ENCODE data around the gene COX7B2. TPM values are rescaled to one million over a fixed set of nuclear protein-coding genes. Genes with fewer than 3 reads are reported as not detected.

Gene COX7B2
- total and polyA plus RNA-seq, 4 experiments from 2014 or later: not detected

DNA sequence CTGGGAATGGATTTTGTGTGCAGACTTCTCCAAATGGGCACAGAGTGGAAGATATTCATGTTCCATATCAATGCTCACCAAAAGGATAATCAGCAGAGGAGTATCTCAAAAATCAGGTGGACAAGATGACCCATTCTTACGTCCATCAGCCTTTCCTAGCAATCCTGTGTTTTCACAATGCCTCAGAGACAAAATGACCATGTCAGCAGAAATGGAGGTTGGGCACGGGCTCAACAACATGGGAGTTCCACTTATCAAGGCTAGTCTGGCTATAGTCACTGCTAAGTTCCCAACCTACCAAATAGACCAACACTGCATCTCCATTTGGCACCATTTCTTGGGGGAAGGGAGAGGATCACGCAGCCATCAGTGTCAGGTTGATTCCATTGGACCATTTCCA lies 179.0 kb downstream of the COX7B2 start:
- Histone ChIP-seq H3K27me3 (ENCODE audit: insufficient read depth, low read length) (no peaks in the 10 kb centered on the region), H3K9me3 (ENCODE audit: control insufficient read depth in 1 of 2, low read length in 2 of 2) (no peaks in the 10 kb centered on the region), H3K4me1 (ENCODE audit: insufficient read depth, low read length) (no peaks in the 10 kb centered on the region), H3K36me3 (ENCODE audit: insufficient read depth, low read length) (no peaks in the 10 kb centered on the region), H3K4me3 (ENCODE audit: low read length in 2 of 2) (no peak overlapping the region), H3K27ac (ENCODE audit: low read depth, low read length) (no peak overlapping the region)
- POLR2A ChIA-PET (ENCODE audit: partially characterized antibody): no interaction called here
- Mint-ChIP-seq H3K4me3 (no peak overlapping the region), H3K9me3 (peaks cover 4 to 17% (median 10%) of the 10 kb centered on the region in 8 donors), H3K4me1 (no peaks in the 10 kb centered on the region), H3K27me3 (no peaks in the 10 kb centered on the region), H3K36me3 (no peaks in the 10 kb centered on the region), H3K27ac (no peak overlapping the region)
- peak in 1 of 5 donors; percentile 9 for DNase-seq
- CTCF ChIA-PET (ENCODE audit: partially characterized antibody): no interaction called here
- intact Hi-C loops (cut with micrococcal nuclease): no loop called here

DNA sequence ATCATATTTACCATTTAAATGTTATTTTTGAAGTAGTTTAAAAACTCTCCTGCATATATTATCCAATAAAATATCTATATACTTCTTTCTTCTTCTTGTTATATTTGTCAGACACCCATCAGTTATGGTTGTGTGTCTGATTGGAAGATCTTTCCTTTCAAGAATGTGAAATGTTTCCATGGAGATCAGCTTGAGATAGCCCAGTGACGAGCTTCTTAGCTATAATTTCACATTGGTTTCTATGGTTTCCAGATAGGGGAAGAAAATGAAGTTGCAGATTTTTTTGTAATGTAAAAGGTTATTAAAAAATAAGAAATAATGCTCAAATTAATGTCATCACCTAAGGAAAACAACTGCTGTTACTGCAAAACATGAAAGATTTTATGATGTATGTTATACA lies 189.0 kb downstream of the COX7B2 start:
- H3K4me3 ChIP-seq (ENCODE audit: low read length in 2 of 2): no peak overlapping the region
- no peak for DNase-seq
- intact Hi-C loops (cut with micrococcal nuclease): no loop called here
- no peaks in the 10 kb centered on the region for H3K36me3 ChIP-seq (ENCODE audit: insufficient read depth, low read length)
- H3K4me1 Mint-ChIP-seq: no peaks in the 10 kb centered on the region
- no peak overlapping the region for H3K27ac Mint-ChIP-seq
- no peaks in the 10 kb centered on the region for H3K36me3 Mint-ChIP-seq
- POLR2A ChIA-PET (ENCODE audit: partially characterized antibody): no interaction called here
- no peaks in the 10 kb centered on the region for H3K27me3 Mint-ChIP-seq
- peaks cover 3 to 12% (median 7%) of the 10 kb centered on the region in 8 donors for H3K9me3 Mint-ChIP-seq
- CTCF ChIA-PET (ENCODE audit: partially characterized antibody): no interaction called here
- H3K4me1 ChIP-seq (ENCODE audit: insufficient read depth, low read length): no peaks in the 10 kb centered on the region
- H3K4me3 Mint-ChIP-seq: no peak overlapping the region
- H3K9me3 ChIP-seq (ENCODE audit: control insufficient read depth in 1 of 2, low read length in 2 of 2): no peaks in the 10 kb centered on the region
- H3K27me3 ChIP-seq (ENCODE audit: insufficient read depth, low read length): no peaks in the 10 kb centered on the region
- H3K27ac ChIP-seq (ENCODE audit: low read depth, low read length): no peak overlapping the region

DNA sequence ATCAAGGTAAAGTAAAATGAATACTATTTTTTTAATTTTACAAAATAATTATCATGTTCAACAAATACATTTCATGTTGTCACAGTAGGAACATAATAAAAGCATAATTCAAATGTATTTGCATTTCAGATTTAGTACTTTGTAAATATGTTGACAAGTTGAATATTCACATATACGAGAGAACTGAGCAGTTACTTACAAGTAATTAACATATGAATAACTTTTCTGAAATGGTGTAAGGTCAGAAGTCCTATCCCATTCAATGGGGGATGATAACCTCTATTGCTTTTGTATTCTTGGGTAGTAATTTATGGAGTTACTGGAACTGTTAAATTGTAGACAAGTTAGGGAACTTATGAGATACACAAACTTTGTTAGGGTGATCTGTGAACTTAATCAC lies 191.1 kb downstream of the COX7B2 start:
- H3K4me1 Mint-ChIP-seq: no peaks in the 10 kb centered on the region
- intact Hi-C loops (cut with micrococcal nuclease): no loop called here
- Histone ChIP-seq H3K36me3 (ENCODE audit: insufficient read depth, low read length) (no peaks in the 10 kb centered on the region), H3K27ac (ENCODE audit: low read depth, low read length) (no peak overlapping the region), H3K9me3 (ENCODE audit: control insufficient read depth in 1 of 2, low read length in 2 of 2) (no peaks in the 10 kb centered on the region), H3K4me1 (ENCODE audit: insufficient read depth, low read length) (no peaks in the 10 kb centered on the region), H3K27me3 (ENCODE audit: insufficient read depth, low read length) (no peaks in the 10 kb centered on the region), H3K4me3 (ENCODE audit: low read length in 2 of 2) (no peak overlapping the region)
- no peaks in the 10 kb centered on the region for H3K36me3 Mint-ChIP-seq
- peaks cover 0 to 5% (median 0%) of the 10 kb centered on the region in 8 donors for H3K9me3 Mint-ChIP-seq
- ChIA-PET CTCF (ENCODE audit: partially characterized antibody) (no interaction called here), POLR2A (ENCODE audit: partially characterized antibody) (no interaction called here)
- H3K27me3 Mint-ChIP-seq: no peaks in the 10 kb centered on the region
- DNase-seq: no peak
- H3K4me3 Mint-ChIP-seq: no peak overlapping the region
- no peak overlapping the region for H3K27ac Mint-ChIP-seq

DNA sequence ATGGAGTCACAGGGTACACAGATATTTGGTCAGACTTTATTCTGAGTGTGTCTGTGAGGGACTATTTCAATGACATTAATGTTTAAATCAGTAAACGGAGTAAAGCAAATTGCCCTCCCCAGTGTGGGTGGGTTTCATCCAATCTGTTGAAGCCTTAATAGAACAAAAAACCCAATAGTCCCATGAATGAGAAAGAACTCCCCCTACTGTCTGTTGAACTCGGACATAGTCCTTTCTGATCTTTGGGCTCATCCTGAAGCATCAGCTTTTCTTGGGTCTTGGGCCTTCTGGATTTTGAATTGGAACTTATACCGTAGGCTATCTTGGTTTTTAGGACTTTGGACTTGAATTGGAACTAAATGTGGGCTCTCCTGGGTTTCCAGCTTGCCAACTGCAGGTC lies 193.6 kb downstream of the COX7B2 start:
- H3K27ac ChIP-seq (ENCODE audit: low read depth, low read length): no peak overlapping the region
- H3K4me3 ChIP-seq (ENCODE audit: low read length in 2 of 2): no peak overlapping the region
- H3K9me3 ChIP-seq (ENCODE audit: control insufficient read depth in 1 of 2, low read length in 2 of 2): no peaks in the 10 kb centered on the region
- intact Hi-C loops (cut with micrococcal nuclease): no loop called here
- CTCF ChIA-PET (ENCODE audit: partially characterized antibody): no interaction called here
- H3K27ac Mint-ChIP-seq: no peak overlapping the region
- no peaks in the 10 kb centered on the region for H3K36me3 Mint-ChIP-seq
- H3K4me1 Mint-ChIP-seq: no peaks in the 10 kb centered on the region
- H3K4me3 Mint-ChIP-seq: no peak overlapping the region
- no peak for DNase-seq
- H3K9me3 Mint-ChIP-seq: peaks cover 0 to 5% (median 0%) of the 10 kb centered on the region in 8 donors
- no peaks in the 10 kb centered on the region for H3K27me3 Mint-ChIP-seq
- no peaks in the 10 kb centered on the region for H3K36me3 ChIP-seq (ENCODE audit: insufficient read depth, low read length)
- H3K27me3 ChIP-seq (ENCODE audit: insufficient read depth, low read length): no peaks in the 10 kb centered on the region
- H3K4me1 ChIP-seq (ENCODE audit: insufficient read depth, low read length): no peaks in the 10 kb centered on the region
- POLR2A ChIA-PET (ENCODE audit: partially characterized antibody): no interaction called here

DNA sequence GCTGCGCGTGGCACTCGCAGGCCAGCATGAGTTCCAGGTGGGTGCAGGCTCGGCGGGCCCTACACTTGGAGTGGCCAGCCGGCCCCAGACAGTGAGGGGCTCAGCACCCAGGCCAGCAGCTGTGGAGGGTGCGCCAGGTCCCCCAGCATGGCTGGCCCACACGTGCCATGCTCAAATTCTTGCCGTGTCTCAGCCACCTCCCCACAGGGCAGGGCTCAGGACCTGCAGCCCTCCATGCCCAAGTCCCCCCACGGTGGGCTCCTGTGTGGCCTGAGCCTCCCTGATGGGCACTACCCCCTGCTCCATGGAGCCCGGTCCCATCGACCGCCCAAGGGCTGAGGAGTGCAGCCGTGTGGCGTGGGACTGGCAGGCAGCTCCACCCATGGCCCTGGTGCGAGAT lies 210.2 kb downstream of the COX7B2 start:
- Mint-ChIP-seq H3K36me3 (no peaks in the 10 kb centered on the region), H3K4me1 (no peaks in the 10 kb centered on the region), H3K27ac (no peak overlapping the region), H3K4me3 (no peak overlapping the region), H3K27me3 (no peaks in the 10 kb centered on the region), H3K9me3 (peaks cover 0 to 7% (median 0%) of the 10 kb centered on the region in 8 donors)
- POLR2A ChIA-PET (ENCODE audit: partially characterized antibody): no interaction called here
- peak in 1 of 5 donors; percentile 25 for DNase-seq
- Histone ChIP-seq H3K4me1 (ENCODE audit: insufficient read depth, low read length) (no peaks in the 10 kb centered on the region), H3K27me3 (ENCODE audit: insufficient read depth, low read length) (no peaks in the 10 kb centered on the region), H3K36me3 (ENCODE audit: insufficient read depth, low read length) (no peaks in the 10 kb centered on the region), H3K4me3 (ENCODE audit: low read length in 2 of 2) (no peak overlapping the region), H3K27ac (ENCODE audit: low read depth, low read length) (no peak overlapping the region), H3K9me3 (ENCODE audit: control insufficient read depth in 1 of 2, low read length in 2 of 2) (no peaks in the 10 kb centered on the region)
- CTCF ChIA-PET (ENCODE audit: partially characterized antibody): no interaction called here
- intact Hi-C loops (cut with micrococcal nuclease): no loop called here

Other genes with a start within 250 kb of the COX7B2 start
- not detected for gene GABRA4, start 84.3 kb upstream of the COX7B2 start, total RNA-seq
- gene GABRA4, start 84.3 kb upstream of the COX7B2 start, polyA plus RNA-seq: not detected
- gene GABRB1, start 122.3 kb upstream of the COX7B2 start, total RNA-seq: not detected
- gene GABRB1, start 122.3 kb upstream of the COX7B2 start, polyA plus RNA-seq: not detected

All from CD4-positive, alpha-beta memory T cell (primary cell).